HepG2 (cell line): ENCODE results near the gene ZDHHC15. TPM values are rescaled to one million over a fixed set of nuclear protein-coding genes. Genes with fewer than 3 reads are reported as not detected.

Source experiments
- ATAC-seq: fragments of 200-7000 bp; cut with Tn5 transposase; 3 replicates; pipeline ENCODE4 v1.9.1; 2020; ENCODE audit warnings: mild to moderate bottlenecking, moderate library complexity
- BruUV-seq: library from RNA; stranded (reverse); fragments of 400-500 nt; replicated peaks from 2 replicates; lab custom pipeline; 2021; lab: Mats Ljungman, UMichigan
- CTCF ChIA-PET: fragments of 300-600 bp; formaldehyde crosslinking; extraction: SDS; loops from one replicate; lab custom pipeline; 2021; ENCODE audit warnings: low total read pairs, inconsistent platforms, low intra/inter-chr PET ratio; lab: Yijun Ruan, JAX
- POLR2A ChIA-PET: fragments of 350-600 bp; sonication (Branson Sonifier 250); formaldehyde crosslinking; loops from one replicate; lab custom pipeline; 2020; ENCODE audit warnings: antibody characterized with exemption, inconsistent platforms; lab: Yijun Ruan, JAX
- DNase-seq: peaks from one replicate; pipeline ENCODE4 v3.0.0-alpha.2; 2015; ENCODE audit warnings: low spot score
- FAIRE-seq: peaks from 3 replicates; lab custom pipeline; 2011; peaks lifted over from hg19 to GRCh38; lab: Jason Lieb, UNC
- H2AFZ ChIP-seq: one replicate; pipeline ENCODE4 v1.6.1; 2011; ENCODE audit warnings: low read length, inconsistent platforms
- H3K27ac ChIP-seq: fragments of 300-600 bp; 3 replicates; pipeline ENCODE4 v1.8.0; 2011; ENCODE audit warnings: mixed run types, mild to moderate bottlenecking, mixed read lengths, low read length, inconsistent platforms; ENCODE audit not compliant: insufficient read depth; ENCODE audit errors: extremely low read length
- H3K27me3 ChIP-seq, 2 experiments: fragments of 200-600 bp in 1 of 2; 2 replicates in 1 of 2; 3 replicates in 1 of 2; pipeline versions ENCODE4 v1.6.0 to v1.8.0; 2011; ENCODE audit warnings: low read length in 2 of 2, mild to moderate bottlenecking in 2 of 2, moderate library complexity in 2 of 2, inconsistent platforms in 1 of 2; ENCODE audit not compliant: insufficient read depth in 2 of 2, control insufficient read depth in 1 of 2
- H3K36me3 ChIP-seq, 2 experiments: fragments of 200-600 bp in 1 of 2; replicated peaks in 1 of 2; 2 replicates in 1 of 2; 3 replicates in 1 of 2; pipeline versions ENCODE4 v1.5.1 to v1.8.0; 2011; ENCODE audit warnings: low read length in 2 of 2, inconsistent platforms in 1 of 2; ENCODE audit not compliant: insufficient read depth in 2 of 2, control insufficient read depth in 1 of 2
- H3K4me1 ChIP-seq: 2 replicates; pipeline ENCODE4 v1.5.1; 2012; ENCODE audit warnings: low read length, inconsistent platforms; ENCODE audit not compliant: insufficient read depth
- H3K4me2 ChIP-seq: 2 replicates; pipeline ENCODE4 v1.6.0; 2011; ENCODE audit warnings: low read depth, low read length, inconsistent platforms
- H3K4me3 ChIP-seq, 3 experiments: fragments of 200-600 bp in 1 of 3; sonication (generic), shearing (Covaris generic) in 1 of 3; replicated peaks in 1 of 3; 2 replicates each; pipeline ENCODE4 v1.5.1; 2011 to 2016; ENCODE audit warnings: low read length in 3 of 3, inconsistent platforms in 2 of 3, low read depth in 2 of 3, mild to moderate bottlenecking in 2 of 3, control low read depth in 1 of 3, mixed read lengths in 1 of 3; ENCODE audit not compliant: insufficient read depth in 1 of 3
- H3K79me2 ChIP-seq: one replicate; pipeline ENCODE4 v1.6.1; 2011; ENCODE audit warnings: low read length, inconsistent platforms; ENCODE audit not compliant: insufficient read depth
- H3K9ac ChIP-seq: 2 replicates; pipeline ENCODE4 v1.6.0; 2011; ENCODE audit warnings: mild to moderate bottlenecking, low read depth, low read length, inconsistent platforms; ENCODE audit not compliant: insufficient read depth
- H3K9me3 ChIP-seq: 2 replicates; pipeline ENCODE4 v1.5.1; 2012; ENCODE audit warnings: mild to moderate bottlenecking, low read length
- H4K20me1 ChIP-seq: 2 replicates; pipeline ENCODE4 v1.6.0; 2011; ENCODE audit warnings: inconsistent platforms, mild to moderate bottlenecking, low read length, moderate library complexity; ENCODE audit not compliant: insufficient read depth
- ETV5 ChIP-seq: IDR thresholded peaks from 2 replicates; pipeline ENCODE4 v1.6.1; 2018; ENCODE audit warnings: missing biosample characterization, missing genetic modification reagents, inconsistent platforms, borderline replicate concordance
- HNRNPUL1 ChIP-seq: fragments of 200-400 bp; formaldehyde crosslinking; IDR thresholded peaks from 2 replicates; pipeline ENCODE4 v1.6.1; 2017; ENCODE audit warnings: low read depth, mild to moderate bottlenecking, low read length, moderate library complexity
- NCOR1 ChIP-seq: fragments of 200-600 bp; sonication (generic); IDR thresholded peaks from 2 replicates; pipeline ENCODE4 v1.7.0; 2017; ENCODE audit warnings: antibody characterized with exemption, low read length, borderline replicate concordance
- NFRKB ChIP-seq: fragments of 450-650 bp; IDR thresholded peaks from 2 replicates; pipeline ENCODE4 v1.6.1; 2017
- PHF8 ChIP-seq: sonication (generic); formaldehyde crosslinking; IDR thresholded peaks from 2 replicates; pipeline ENCODE4 v1.5.0; 2020; ENCODE audit warnings: missing genetic modification reagents
- RCOR2 ChIP-seq: IDR thresholded peaks from 2 replicates; pipeline ENCODE4 v1.6.1; 2016; ENCODE audit warnings: missing biosample characterization, missing genetic modification reagents
- SALL1 ChIP-seq: sonication (generic); formaldehyde crosslinking; IDR thresholded peaks from 2 replicates; pipeline ENCODE4 v1.8.0; 2022; ENCODE audit warnings: mild to moderate bottlenecking, missing genetic modification reagents
- SKIL ChIP-seq: sonication (generic); formaldehyde crosslinking; IDR thresholded peaks from 2 replicates; pipeline ENCODE4 v1.8.0; 2022; ENCODE audit warnings: missing genetic modification reagents, mild to moderate bottlenecking, moderate library complexity, borderline replicate concordance
- TSC22D2 ChIP-seq: sonication (generic); formaldehyde crosslinking; IDR thresholded peaks from 2 replicates; pipeline ENCODE4 v1.5.1; 2020; ENCODE audit warnings: missing genetic modification reagents, mild to moderate bottlenecking, borderline replicate concordance
- YEATS2 ChIP-seq: sonication (generic); formaldehyde crosslinking; IDR thresholded peaks from 2 replicates; pipeline ENCODE4 v1.4.0; 2020; ENCODE audit warnings: missing genetic modification reagents, borderline replicate concordance
- ZBTB37 ChIP-seq: sonication (generic); formaldehyde crosslinking; IDR thresholded peaks from 2 replicates; pipeline ENCODE4 v1.4.0; 2020; ENCODE audit warnings: mild to moderate bottlenecking, missing genetic modification reagents
- ZFP1 ChIP-seq: IDR thresholded peaks from 2 replicates; pipeline ENCODE4 v1.6.1; 2016
- ZNF263 ChIP-seq: sonication (generic); formaldehyde crosslinking; IDR thresholded peaks from 2 replicates; pipeline ENCODE4 v1.4.0; 2020; ENCODE audit warnings: missing genetic modification reagents
- ZNF33A ChIP-seq: sonication (generic); formaldehyde crosslinking; IDR thresholded peaks from 2 replicates; pipeline ENCODE4 v1.5.1; 2020; ENCODE audit warnings: missing genetic modification reagents, mild to moderate bottlenecking, moderate library complexity, borderline replicate concordance
- ZNF367 ChIP-seq: sonication (generic); formaldehyde crosslinking; IDR thresholded peaks from 2 replicates; pipeline ENCODE4 v1.4.0; 2020; ENCODE audit warnings: missing genetic modification reagents, borderline replicate concordance
- ZNF431 ChIP-seq: sonication (generic); formaldehyde crosslinking; IDR thresholded peaks from 2 replicates; pipeline ENCODE4 v1.9.0; 2022; ENCODE audit warnings: missing genetic modification reagents, low read depth, mild to moderate bottlenecking, borderline replicate concordance
- ZNF776 ChIP-seq: sonication (generic); formaldehyde crosslinking; IDR thresholded peaks from 2 replicates; pipeline ENCODE4 v1.4.0; 2020; ENCODE audit warnings: mild to moderate bottlenecking, missing genetic modification reagents
- WGBS: methylation state at CpG from one replicate; pipeline ENCODE4 v1.1.6; 2017; ENCODE audit warnings: low lambda C conversion rate; 5-methylcytosine and 5-hydroxymethylcytosine counted together
- in situ Hi-C: cut with HindIII; loops from 2 replicates; pipeline ENCODE4 v1.10.0; 2017; ENCODE audit warnings: low pct_unique_long_range_greater_than_20kb; ENCODE audit not compliant: extremely low pct_ligation_motif_present
- intact Hi-C: fragments of 100-400 bp; cut with micrococcal nuclease; formaldehyde crosslinking; loops from one replicate; pipeline ENCODE4 v1.10.0; 2022; ENCODE audit not compliant: unreplicated experiment
- polyA plus RNA-seq, 8 experiments: library from polyadenylated mRNA; depleted of rRNA in 3 of 8; stranded (reverse) in 7 of 8; unstranded in 1 of 8; fragments of >200 nt; fragmentation: Illumina TruSeq in 4 of 8; extraction: Trizol in 4 of 8; gene quantifications; 2 replicates each; pipeline versions ENCODE4 v1.2.1 to v1.2.3, GENCODE V29; 2011 to 2016; ENCODE audit warnings: low read depth in 4 of 8, missing spikeins in 1 of 8, mixed read lengths in 1 of 8; ENCODE audit not compliant: insufficient read depth in 1 of 8
- total RNA-seq, 5 experiments: library from RNA; depleted of rRNA; stranded (reverse); fragments of >200 nt; fragmentation: Illumina TruSeq; extraction: Trizol; gene quantifications; 2 replicates each; pipeline ENCODE4 v1.2.3, GENCODE V29; 2016; ENCODE audit warnings: low read depth in 1 of 5

Gene ZDHHC15
- total and polyA plus RNA-seq, 2 of the 13 experiments (the other 11 are each of a cell fraction or from before 2014, with no cell fraction given), result 0.20 TPM; not detected in 1

- in situ Hi-C loops (no loop called here), intact Hi-C loops (no loop called here)
- Histone ChIP-seq H2AFZ (no peak overlapping the region), H3K36me3 (no peaks in the 10 kb centered on the region), H3K27me3 (no peaks in the 10 kb centered on the region), H3K79me2 (no peaks in the 10 kb centered on the region), H3K4me1 (no peaks in the 10 kb centered on the region), H3K4me3 (no peak overlapping the region), H3K9me3 (no peaks in the 10 kb centered on the region), H3K27ac (no peak overlapping the region), H3K9ac (no peak overlapping the region), H4K20me1 (no peaks in the 10 kb centered on the region), H3K4me2 (no peak overlapping the region)
- WGBS, result no CpG with 5 or more reads among the region's 2 CpGs
- no TSS peak for BruUV-seq
- ChIA-PET POLR2A (no interaction called here), CTCF (no interaction called here)
- FAIRE-seq, result no peak
- DNase-seq, result no peak
- TF ChIP-seq TSC22D2 (no peak), ZFP1 (CRISPR knock-in tag) (no peak), SKIL (CRISPR knock-in tag) (no peak), NFRKB (no peak)
- ATAC-seq, result no peak
These were observed 24.1 kb upstream of the ZDHHC15 start for GRCh38 chrX:75546724-75547511.

- Histone ChIP-seq H3K4me1 (no peaks in the 10 kb centered on the region), H3K4me2 (no peak overlapping the region), H3K27me3 (no peaks in the 10 kb centered on the region), H3K4me3 (no peak overlapping the region), H3K79me2 (no peaks in the 10 kb centered on the region), H3K9me3 (no peaks in the 10 kb centered on the region), H2AFZ (no peak overlapping the region), H3K36me3 (no peaks in the 10 kb centered on the region), H3K27ac (no peak overlapping the region), H4K20me1 (no peaks in the 10 kb centered on the region), H3K9ac (no peak overlapping the region)
- POLR2A ChIA-PET, result no interaction called here
- FAIRE-seq, result no peak
- 4% methylated on average over 2 of the region's 2 CpGs for WGBS
- CTCF ChIA-PET, result no interaction called here
- no peak for ATAC-seq
- in situ Hi-C loops (no loop called here), intact Hi-C loops (no loop called here)
- no peak for DNase-seq
- BruUV-seq, result no TSS peak
- no peak for TF ChIP-seq ZNF431 (CRISPR knock-in tag)
- TF ChIP-seq YEATS2 (CRISPR knock-in tag), result no peak
- TF ChIP-seq PHF8 (CRISPR knock-in tag), result no peak
- TF ChIP-seq RCOR2 (CRISPR knock-in tag), result no peak
- TF ChIP-seq SALL1 (CRISPR knock-in tag), result no peak
- no peak for TF ChIP-seq ZNF33A (CRISPR knock-in tag)
- TF ChIP-seq HNRNPUL1, result no peak
- no peak for TF ChIP-seq NCOR1
- no peak for TF ChIP-seq ZBTB37 (CRISPR knock-in tag)
- TF ChIP-seq ZNF367 (CRISPR knock-in tag), result no peak
- no peak for TF ChIP-seq ZNF263 (CRISPR knock-in tag)
- TF ChIP-seq ZNF776 (CRISPR knock-in tag), result no peak
- TF ChIP-seq ETV5, result no peak
These were observed 21.9 kb upstream of the ZDHHC15 start for GRCh38 chrX:75544786-75545185.
